NCI-H2107 (cell line): ENCODE results near the gene TIE1.

Source experiments
- DNase-seq: peaks from one replicate; lab custom pipeline; 2025; lab: John Stamatoyannopoulos, UW

Gene TIE1

DNA sequence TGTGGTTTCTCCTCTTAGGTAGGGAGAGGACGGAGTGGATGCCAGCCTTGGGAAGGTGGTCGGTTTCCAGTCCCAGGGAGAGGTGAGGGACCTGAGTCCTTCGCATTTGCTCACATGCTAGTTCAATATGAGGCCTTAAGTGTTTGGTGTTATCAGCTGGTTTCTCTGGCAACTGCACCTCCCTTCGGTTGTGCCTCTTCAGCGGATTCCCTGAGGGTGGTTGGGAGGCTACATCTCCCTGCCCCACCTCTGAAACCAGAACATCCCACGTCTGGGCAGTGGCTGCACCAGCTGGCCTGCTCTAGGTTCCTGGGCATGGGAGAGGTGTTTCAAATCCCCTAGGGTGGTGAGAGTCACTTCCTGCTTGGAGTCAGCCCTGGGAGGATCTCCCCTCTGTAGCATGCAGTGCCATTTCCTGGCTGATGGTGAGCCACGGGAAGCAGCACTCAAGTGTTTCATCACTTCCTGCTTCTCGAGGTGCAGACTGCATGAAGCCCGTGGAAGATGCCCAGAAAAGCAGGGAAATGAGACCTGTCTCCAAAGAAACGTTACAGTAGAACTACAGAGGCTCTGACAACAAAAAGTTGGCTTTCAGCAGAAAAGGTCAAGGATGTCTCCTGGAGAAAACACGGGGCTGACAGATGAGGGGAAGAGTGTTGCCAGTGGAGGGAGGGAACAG is 26.5 kb upstream of the TIE1 start:
- DNase-seq = no peak

DNA sequence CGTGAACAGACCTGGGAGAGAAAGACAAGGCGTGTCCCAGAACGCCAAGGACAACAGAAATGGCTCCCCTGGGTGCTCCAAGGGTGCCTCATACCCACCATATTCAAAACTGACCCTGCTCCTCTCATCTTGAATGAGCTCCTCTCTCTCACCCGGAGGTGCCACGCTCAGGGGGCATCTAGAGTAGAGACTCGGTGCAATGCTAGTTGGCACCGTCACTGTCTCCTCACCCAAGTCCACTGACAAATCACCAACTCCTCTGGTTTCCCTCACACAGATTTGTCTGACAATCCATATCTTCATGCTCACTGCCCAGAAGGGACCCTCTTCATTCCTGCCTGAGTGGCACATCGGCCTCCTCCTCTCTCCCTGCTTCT is 26.0 kb upstream of the TIE1 start:
- no peak for DNase-seq

DNA sequence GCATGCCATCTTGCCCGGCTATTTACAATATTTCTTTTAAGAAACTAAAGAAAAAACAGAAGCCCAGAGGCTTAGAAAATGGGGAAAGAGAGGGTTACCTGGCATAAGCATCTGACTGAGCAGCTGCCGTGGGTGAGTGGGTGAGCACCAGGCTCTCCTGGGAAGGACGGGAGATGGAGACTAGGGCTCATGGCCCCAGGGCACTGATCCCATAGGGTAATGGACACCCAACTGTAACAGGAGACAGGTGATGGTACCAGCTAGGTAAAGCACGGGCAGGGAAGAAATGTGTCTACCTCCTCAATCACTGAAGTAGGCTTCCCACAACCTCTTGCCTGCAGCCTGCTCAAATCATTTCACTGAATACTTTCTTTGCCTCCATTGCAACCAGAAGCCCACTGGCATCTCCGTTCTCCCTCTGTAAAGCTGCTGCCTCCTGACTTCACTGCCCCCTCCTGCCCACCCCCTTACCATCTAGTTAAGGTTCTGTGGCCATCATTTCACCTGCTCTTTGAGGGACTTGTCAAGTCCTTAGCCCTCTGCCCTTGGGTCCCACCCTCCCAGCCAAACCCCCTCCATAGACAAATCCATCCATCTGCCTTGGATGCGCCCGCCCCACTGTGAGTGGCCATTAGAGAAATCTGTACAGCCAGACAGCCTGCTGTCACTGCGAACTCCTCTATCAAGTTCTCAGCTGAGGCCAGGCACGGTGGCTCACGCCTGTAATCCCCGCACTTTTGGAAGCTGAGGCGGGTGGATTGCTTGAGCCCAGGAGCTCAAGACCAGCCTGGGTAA is 24.8 kb upstream of the TIE1 start:
- DNase-seq = no peak

DNA sequence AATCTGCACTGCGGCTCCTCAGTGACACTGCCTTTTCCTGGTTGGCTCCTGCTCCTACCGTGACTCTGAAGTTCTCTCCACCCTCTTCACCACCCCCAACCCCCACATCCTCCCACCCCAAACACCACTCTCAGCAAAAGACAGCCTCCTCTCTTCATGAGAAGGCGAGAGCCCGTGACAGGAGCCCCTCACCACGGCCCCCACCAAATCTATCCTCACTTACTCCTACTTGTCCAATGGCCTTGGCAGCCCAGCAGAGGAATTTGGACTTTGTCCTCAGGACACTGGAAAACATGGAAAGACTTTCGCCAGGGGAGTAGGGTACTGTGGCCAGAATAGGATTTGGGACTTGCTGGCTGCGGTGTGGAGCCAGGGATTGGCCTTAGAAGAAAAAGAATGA is 24.1 kb upstream of the TIE1 start:
- no peak for DNase-seq

DNA sequence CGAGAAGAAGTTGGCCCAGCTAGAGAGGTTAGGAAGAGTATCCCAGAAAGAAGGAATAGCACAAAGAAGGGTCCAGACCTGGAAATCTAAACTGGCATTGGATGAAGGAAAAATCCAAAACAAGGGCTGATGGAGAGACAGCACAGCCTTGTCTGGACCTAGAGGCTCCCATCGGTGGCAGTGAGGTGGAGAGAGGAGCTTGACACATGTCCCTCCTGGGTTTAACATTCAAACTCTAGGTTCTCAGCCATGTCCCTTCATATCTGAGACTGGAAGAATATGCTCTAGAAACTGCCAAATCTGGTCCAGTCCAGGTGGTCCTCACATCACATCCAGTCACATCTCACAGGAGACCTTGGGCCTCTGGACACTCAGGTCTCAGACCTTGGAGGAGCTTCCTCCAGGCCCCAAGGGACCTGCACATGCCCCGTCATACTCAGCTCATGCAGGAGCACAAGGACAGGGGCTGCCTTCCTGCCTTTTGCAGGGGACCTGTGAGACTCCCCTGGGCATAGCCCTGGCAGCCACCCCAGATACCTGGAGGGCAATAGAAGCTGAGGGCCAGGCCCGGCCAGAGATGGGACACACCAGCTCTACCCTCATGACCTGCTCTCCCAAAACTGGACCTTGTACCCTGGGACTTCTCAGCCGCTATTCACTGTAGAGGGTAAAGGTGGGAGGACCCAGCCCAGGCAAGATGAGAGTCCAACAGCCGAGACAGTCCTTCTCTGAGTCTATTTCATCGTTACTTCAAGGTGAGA is 23.5 kb upstream of the TIE1 start:
- no peak for DNase-seq

DNA sequence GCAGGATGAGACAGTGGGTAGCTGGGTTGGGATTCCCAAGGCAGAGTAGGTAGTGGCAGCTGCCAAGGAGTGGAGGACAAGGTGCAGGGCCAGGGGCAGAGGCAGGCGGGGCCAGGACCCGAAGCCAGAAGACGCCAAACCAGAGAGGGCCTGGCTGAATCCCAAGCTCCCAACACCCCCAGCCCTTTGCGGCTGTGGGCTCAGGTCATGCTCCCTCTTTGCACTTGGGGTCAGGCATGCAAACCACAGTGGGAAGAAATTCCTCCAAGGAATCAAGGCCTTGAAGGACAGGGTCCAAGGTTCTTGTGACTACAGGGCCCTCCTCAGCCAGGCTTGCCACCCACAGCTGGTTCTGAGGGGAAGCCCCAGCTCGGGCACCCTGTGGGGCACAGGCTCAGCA is 21.6 kb upstream of the TIE1 start:
- DNase-seq = no peak

DNA sequence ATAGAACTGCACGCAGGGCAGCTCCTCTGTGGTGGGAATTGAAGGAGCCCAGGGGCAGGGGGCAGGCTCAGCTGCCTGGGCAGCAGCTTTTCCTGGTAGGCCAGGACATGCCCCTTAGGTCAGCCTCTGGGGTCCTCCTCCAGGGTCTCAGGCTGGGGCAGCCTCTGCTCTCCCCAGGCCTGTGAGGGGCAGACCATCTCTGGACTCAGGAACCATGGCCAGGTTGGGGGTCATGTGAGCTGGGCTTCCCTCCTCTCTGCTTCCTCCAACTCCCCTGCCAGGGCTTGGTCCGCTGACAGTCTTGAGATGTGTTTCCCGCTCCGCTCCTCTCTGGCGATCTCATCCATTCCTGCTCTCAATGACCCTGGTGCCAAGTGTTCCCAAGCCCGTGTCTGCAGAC is 21.1 kb upstream of the TIE1 start:
- DNase-seq = no peak

DNA sequence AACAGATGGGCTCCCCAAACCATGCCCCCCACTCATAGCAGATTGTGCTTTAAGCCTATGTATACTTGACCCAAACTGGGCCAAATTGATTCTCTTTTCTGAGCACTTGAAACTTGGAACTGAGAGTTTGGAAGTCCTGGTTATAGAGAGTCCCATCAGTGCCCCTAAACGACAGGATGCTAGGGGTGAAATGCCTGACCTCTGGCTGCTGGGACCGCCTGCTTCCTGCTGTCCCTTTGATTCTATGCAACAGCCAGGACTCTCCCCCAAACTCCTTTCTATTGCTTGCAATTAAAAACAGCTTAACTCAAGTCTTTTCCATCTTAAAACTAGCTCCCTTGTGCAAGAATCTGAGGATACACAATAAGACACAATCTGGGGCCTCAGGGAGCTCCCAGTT is 20.1 kb upstream of the TIE1 start:
- DNase-seq = no peak

DNA sequence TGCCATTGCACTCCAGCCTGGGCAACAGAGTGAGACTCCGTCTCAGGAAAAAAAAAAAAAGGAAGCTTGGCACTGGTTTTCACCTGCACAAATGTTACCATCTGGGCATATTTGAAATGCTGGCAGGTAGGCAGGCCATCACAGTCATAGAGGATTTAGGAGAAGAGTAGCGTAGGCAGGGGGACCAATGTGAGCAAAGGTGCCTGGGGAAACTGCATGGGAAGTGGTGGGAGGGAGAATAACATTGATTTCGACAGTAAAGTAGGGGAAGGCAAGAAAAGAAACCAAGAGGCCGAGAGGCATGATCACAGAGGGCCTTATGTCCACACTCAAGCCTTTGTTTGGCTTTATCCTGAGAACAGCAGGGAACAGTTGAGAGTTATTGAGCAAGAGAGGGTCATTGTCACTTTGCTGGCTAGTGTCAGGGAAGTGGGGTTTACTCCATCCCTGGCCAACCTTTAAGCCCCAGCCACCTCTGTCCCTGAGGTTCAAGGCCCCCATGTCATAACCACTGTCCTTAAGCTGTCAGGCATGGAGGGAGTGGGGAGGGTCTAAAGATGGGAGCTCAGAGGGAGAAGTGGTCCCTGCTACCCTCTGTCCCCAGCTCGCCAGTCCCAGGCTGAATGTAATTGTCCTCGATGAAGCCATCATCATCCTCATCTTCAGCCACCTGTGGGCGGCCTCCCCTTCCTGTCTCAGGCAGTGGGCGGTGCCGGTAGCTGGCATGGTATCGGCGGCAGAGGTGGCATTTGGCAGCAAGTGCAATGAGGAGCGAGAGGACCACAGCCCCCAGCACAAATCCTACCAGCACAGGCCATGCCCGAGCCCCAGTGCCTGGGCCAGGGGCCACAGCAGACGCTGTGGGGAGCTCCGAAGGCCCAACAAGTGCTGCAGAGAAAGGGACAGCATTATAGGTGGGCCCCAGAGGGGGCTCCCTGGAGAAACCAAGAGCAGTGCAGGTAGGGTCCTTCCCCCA is 18.3 kb upstream of the TIE1 start:
- DNase-seq = no peak

DNA sequence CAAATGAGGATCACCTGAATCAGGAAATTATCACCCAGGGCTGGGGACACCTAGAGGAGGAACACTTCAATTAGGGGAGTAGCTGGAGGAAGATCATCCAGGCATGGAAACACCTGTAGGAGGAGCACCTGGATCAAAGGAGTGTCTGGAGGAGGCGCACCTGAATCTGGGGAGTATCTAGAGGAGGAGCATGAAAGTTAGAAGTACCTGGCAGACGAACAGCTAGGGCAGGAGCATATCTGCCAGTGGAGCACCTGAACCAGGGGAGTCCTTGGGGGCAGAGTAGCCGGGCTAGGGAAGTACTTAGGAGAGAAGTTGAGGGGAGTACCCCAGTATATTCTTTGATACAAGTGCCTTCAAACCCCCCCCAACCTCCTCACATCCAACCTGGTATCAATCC is 16.7 kb upstream of the TIE1 start:
- DNase-seq = no peak

DNA sequence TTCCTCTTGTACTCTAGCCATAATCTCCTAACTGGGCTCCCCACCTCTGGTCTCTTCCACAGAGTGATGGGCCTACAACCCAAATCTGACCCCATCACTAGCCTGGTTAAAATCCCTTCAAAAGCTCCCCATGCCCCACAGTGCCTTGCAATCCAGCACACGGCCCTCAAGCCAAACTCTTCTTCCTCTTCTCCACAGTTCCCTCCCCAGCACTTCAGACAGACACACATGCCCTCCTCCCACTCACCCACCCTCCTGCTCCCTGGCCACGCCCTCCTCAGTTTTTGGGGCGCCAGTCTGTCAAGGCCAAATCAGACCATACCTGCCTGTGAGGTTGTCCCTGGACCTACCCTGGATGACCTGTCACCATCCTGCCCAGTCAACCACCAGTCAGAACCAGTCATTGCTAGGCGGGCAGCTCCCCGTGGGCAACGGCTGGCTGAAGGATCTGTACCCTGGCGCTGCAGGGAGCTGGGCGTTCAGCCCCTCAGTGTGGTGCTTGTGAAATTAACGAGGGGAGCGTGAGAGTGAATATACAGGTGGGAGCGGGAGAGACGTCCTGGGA is 16.2 kb upstream of the TIE1 start:
- no peak for DNase-seq

DNA sequence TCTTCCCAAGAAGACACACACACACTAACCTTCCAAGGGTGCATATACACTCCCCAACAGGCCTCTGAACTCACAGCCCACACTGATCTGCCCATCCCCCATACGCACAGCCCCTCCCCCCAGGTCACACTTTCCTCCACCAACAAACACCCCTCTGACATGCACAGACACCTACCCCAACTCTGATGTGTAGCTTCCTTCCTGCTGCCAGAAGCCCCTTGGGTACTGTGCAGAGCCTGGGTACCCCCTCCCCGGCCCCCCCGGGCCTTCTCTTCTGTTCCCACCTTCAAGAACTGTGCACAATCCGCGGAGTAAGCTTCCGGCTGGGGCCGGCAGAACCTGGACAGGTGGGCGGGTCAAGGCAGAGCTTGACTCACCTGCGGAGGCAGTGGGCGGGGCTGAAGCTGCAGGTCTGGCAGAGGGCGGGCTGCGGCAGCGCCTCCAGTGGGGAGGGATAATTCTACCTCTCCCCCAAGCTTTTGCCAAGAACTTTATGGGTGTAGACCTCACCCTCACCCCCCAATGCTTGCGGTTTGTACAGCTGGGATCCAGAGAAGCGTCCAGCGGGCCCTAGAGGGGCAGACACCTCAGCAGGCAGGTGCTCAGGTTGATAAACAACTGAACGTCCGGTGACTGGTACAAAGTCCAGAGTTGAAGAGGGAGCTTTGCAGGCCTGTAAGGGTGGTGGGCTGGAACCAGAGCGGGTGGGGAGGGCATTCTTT is 15.4 kb upstream of the TIE1 start, which contains the start of gene C1orf210:
Gene C1orf210 (minus strand): TSS at position 313 of the 722 bp plus-strand sequence. CDS start 2,311 bp downstream, outside the sequence.
- peak; percentile 74 for DNase-seq

DNA sequence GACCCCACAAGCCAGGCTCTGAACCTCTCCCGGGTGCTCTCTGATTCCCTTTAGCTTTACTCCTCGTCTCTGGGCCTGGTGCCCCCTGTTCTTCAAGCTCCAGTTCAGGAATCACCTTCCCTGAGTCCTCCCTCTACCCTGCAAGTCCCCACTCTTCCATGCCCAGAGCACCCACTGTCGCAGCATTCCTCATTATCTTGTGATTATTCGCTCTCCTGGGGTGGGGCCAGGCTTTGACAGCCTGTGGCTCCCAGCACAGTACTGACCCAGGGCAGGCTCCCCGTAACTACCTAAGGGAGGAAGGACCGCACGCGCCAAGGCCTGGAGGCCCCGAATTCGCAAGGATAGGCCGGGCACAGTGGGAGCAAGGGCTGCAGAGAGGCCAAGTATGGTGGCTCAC is 14.7 kb upstream of the TIE1 start:
- no peak for DNase-seq

DNA sequence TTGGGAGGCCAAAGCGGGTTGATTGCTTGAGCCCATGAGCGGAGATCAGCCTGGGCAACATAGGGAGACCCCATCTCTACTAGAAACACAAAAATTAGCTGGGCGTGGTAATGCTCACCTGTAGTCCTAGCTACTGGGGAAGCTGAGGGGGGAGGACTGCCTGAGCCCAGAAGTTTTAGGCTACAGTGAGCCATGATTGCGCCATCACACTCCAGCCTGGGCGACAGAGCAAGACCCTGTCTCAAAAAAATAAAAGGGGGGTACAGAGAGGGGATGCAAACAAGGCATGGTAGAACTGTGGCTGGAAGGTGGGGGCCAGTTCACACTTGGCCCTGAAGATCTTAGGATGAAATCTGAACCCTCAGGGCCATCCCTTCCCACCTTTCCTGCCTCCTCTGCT is 14.2 kb upstream of the TIE1 start:
- DNase-seq = no peak

DNA sequence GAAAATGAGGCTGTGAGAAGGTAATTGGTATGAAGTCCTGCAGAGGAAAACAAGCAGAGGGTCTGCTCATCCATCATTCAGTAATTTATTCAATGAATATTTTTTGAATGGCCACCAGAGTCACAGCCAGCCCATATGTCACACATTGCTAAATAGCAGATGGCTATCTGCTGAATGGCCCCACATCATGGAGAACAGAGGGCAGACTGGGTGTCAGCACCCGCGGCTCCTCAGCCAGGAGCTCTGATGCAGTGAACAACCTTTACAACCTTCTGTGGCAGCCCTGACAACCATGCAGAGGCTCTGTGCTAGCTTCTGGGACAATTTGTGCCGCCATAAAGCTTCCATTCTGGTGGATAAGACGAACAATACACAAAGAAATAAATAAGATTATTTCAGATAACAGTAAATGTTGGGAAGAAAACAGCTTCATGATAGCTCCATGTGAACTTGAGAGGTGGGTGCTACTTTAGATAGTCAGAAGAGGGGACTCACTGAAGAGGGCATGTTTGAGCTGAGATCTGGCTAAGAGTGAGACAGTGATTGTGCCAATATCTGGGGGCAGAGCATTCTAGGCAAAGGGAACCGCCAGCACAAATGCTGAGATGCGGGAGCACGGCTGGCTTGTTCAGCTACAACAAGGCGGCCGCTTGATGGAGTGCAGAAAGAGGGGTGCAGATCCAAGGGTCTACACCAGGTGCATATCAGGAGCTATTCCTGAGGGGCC is 12.6 kb upstream of the TIE1 start:
- no peak for DNase-seq

DNA sequence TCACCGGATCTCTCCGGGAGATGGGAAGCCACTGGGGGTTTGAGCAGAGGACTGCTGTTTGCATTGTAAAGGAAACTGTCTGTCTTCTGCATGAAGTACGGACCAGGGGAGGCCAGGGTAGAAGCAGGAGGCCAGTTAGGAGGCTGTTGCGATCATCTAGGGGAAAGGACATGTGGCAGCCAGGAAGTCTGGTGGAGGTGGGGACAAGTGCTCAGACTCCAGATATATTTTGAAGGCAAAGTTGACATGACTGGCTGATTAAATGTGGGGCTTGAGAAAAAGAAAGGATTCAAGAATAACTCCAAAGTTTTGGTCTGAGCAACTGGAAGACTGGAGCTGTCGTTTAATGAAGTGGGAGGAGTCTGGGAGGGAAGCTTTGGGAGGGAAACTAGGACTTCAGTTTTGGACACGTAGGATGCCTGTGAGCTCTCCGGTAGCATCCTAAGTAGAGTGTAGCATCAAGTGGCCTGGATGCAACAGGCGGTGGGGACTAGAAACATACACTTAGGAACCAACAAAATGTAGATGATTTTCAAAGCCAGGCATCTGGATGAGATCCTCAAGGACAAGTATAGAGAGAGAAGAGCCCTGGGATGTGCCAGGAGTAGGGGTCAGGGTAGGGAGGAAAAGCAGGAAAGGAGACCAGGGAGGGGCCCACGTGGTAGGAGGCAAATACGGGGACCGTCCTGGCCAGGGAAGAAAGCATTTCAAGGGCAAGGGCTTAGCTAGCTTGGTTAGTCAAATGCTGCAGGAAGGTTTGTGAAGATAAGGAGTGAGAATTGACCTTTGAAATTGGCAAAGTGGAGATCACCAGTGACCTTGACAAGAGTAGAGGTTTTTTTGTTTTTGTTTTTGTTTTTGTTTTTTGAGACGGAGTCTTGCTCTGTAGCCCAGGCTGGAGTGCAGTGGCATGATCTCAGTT is 11.7 kb upstream of the TIE1 start:
- DNase-seq = no peak

DNA sequence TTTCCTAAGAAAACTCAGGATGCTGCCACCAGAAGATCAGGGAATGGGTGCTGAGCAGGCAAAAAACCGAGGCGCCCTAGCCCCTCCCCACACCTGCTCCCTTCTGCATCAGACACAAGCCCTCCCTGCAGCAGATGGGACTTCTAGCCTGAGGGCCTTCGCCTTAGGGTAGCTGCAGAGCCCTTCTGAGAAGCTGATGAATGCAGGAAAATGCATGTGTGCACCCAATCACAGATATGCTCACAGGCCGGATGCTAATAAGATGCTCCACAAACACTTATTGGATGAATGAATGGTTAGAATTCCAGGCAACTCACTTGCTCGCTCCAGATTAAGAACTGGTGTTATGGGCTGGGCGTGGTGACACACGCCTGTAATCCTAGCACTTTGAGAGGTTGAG is 8.6 kb upstream of the TIE1 start:
- DNase-seq = no peak

DNA sequence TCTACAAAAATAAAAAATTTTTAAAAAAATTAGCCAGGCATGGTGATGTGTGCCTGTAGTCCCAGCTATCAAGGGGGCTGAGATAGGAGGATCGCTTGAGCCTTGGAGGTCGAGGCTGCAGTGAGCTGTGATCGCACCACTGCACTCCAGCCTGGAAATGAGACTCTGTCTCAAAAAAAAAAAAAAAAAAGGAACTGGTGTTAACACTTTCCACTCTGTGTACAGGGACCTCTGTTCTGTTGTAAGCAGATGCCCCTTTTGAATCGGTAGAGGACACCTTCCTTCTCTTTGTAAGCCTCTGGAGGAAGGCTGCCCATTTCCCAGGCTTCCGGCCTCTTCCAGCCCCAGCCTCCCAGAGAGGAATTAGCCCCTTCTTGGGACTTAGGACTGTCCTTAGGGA is 8.1 kb upstream of the TIE1 start:
- DNase-seq = no peak

DNA sequence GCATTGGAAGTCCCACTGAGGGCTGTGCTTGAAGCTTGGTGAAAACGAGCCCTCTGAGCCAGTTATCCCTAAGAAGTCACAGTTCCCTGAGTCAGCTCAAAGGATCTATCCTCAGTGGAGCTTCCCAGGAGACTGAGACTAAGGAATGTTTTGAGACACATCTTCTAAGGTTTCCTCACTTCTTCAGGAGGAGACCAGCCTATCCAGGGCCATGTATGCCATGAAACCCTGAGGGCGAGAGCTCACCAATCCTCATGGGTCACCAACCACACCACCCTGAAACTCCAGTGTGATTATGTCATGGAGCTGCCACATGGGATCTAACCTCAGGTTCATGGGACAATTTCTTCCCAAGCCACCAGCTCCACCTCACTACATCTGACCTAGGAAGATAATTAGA is 7.6 kb upstream of the TIE1 start:
- DNase-seq = no peak
